ENCODE results near the gene ERICH4. TPM values are rescaled to one million over a fixed set of nuclear protein-coding genes. Genes with fewer than 3 reads are reported as not detected.

ERICH4 gene
- total and polyA plus RNA-seq, 2 of the 13 experiments (the other 11 are each of a cell fraction or from before 2014, with no cell fraction given), result 0.40 to 0.64 TPM

DNA sequence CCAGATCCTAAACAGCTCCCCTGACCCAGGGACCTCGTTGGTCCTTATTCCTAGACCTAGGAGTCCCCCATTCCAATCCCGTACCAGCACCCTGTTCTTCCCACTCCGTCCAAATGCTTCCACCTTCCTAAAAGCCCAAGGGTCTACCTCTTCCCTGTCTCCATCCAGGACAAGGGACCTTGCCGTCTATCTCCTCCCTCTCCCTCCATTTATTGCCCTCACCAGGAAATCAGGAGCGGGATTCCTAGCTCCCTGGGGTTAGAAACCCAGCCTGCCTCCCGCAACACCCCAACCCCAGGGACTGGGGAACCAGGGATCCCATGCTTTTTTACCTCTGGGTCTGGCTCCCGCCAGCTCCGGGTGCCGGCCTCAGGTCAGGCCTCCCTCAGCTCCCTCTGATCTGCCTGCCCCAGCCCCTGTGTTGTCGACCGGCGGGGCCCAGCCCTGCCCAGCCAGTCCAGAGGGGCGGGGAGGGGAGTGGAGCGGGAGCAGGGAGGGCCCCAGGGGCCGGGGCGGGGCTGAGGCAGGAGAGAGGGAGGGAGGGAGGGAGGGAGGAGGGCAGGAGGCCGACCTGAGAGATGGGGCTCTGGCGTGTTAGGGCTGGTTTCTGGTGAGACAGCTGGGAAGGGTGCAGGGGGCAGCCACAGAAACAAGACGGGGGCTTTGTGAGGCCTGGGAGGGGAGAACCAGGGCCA is 15.9 kb upstream of the ERICH4 start, which contains the start of gene B3GNT8 (continued):
- TF ChIP-seq ATF7 (IDR thresholded peaks at IDR 0.05) (no peak), ATF7 (CRISPR knock-in tag; IDR thresholded peaks at IDR 0.05) (no peak), PCBP2 (optimal IDR thresholded peaks at IDR 0.05; ENCODE audit: low read depth, low read length, poor library complexity, severe bottlenecking) (no peak), KAT7 (CRISPR knock-in tag; IDR thresholded peaks at IDR 0.05; ENCODE audit: borderline replicate concordance) (no peak), WIZ (CRISPR knock-in tag; IDR thresholded peaks at IDR 0.05) (no peak), ONECUT2 (CRISPR knock-in tag; IDR thresholded peaks at IDR 0.05) (no peak), ZNF549 (CRISPR knock-in tag; IDR thresholded peaks at IDR 0.05) (no peak), DRAP1 (CRISPR knock-in tag; IDR thresholded peaks at IDR 0.05) (peak; percentile 66), TEAD2 (CRISPR knock-in tag; IDR thresholded peaks at IDR 0.05) (no peak), THAP8 (CRISPR knock-in tag; IDR thresholded peaks at IDR 0.05; ENCODE audit: borderline replicate concordance) (no peak), ZFX (CRISPR knock-in tag; IDR thresholded peaks at IDR 0.05; ENCODE audit: low read depth) (peak; percentile 62; the same call in 1 of the 2 replicates), AGO2 (optimal IDR thresholded peaks at IDR 0.05; ENCODE audit: low read depth, low read length) (no peak), PATZ1 (CRISPR knock-in tag; IDR thresholded peaks at IDR 0.05) (peak; percentile 84), RORA (CRISPR knock-in tag; IDR thresholded peaks at IDR 0.05) (no peak), SAP130 (CRISPR knock-in tag; IDR thresholded peaks at IDR 0.05; ENCODE audit: low read depth) (peak; percentile 76), SKIL (CRISPR knock-in tag; IDR thresholded peaks at IDR 0.05; ENCODE audit: borderline replicate concordance) (0 out of 2 replicates have a peak, but pooled peaks have one; percentile 12), GFI1 (CRISPR knock-in tag; IDR thresholded peaks at IDR 0.05; ENCODE audit: borderline replicate concordance) (peak; percentile 30; the same call in 1 of the 2 replicates), ZNF335 (CRISPR knock-in tag; IDR thresholded peaks at IDR 0.05) (peak; percentile 90), MED1 (CRISPR knock-in tag; IDR thresholded peaks at IDR 0.05) (0 out of 2 replicates have a peak, but pooled peaks have one; percentile 5)
- TF ChIP-seq, protein P1, sequence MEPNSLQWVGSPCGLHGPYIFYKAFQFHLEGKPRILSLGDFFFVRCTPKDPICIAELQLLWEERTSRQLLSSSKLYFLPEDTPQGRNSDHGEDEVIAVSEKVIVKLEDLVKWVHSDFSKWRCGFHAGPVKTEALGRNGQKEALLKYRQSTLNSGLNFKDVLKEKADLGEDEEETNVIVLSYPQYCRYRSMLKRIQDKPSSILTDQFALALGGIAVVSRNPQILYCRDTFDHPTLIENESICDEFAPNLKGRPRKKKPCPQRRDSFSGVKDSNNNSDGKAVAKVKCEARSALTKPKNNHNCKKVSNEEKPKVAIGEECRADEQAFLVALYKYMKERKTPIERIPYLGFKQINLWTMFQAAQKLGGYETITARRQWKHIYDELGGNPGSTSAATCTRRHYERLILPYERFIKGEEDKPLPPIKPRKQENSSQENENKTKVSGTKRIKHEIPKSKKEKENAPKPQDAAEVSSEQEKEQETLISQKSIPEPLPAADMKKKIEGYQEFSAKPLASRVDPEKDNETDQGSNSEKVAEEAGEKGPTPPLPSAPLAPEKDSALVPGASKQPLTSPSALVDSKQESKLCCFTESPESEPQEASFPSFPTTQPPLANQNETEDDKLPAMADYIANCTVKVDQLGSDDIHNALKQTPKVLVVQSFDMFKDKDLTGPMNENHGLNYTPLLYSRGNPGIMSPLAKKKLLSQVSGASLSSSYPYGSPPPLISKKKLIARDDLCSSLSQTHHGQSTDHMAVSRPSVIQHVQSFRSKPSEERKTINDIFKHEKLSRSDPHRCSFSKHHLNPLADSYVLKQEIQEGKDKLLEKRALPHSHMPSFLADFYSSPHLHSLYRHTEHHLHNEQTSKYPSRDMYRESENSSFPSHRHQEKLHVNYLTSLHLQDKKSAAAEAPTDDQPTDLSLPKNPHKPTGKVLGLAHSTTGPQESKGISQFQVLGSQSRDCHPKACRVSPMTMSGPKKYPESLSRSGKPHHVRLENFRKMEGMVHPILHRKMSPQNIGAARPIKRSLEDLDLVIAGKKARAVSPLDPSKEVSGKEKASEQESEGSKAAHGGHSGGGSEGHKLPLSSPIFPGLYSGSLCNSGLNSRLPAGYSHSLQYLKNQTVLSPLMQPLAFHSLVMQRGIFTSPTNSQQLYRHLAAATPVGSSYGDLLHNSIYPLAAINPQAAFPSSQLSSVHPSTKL (CRISPR knock-in tag; IDR thresholded peaks at IDR 0.05), result 0 out of 2 replicates have a peak, but pooled peaks have one; percentile 34

Data from HepG2 (cell line).